ENCODE results near the gene SLC18A2. TPM values are rescaled to one million over a fixed set of nuclear protein-coding genes. Genes with fewer than 3 reads are reported as not detected.

Gene SLC18A2
- total RNA-seq, 1 experiment from 2014 or later: not detected

DNA sequence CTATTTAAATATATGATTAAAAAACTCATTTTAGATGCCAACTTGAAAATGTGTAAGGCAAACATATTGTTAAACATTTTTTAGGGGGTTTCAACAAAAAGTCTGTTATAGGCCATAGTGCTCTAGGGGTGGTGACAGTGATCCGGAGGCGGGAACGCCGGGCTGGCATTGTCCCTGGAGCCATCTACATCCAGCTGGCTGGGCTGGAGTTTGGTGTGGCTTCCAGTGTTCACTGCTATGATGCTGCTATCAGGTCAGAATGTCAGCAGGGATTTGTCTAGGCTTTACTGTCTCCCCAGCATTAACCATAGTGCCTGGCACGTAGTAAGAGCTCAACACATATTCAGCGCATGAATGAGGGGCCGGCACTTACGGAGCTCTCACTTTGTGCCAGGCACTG, 1.9 kb upstream of the SLC18A2 start:
- no peaks in the 10 kb centered on the region for H3K4me1 Mint-ChIP-seq (ENCODE audit: low read depth, unreplicated experiment)
- no TSS peak for BruUV-seq (replicated peaks)
- TF ChIP-seq, protein P1, sequence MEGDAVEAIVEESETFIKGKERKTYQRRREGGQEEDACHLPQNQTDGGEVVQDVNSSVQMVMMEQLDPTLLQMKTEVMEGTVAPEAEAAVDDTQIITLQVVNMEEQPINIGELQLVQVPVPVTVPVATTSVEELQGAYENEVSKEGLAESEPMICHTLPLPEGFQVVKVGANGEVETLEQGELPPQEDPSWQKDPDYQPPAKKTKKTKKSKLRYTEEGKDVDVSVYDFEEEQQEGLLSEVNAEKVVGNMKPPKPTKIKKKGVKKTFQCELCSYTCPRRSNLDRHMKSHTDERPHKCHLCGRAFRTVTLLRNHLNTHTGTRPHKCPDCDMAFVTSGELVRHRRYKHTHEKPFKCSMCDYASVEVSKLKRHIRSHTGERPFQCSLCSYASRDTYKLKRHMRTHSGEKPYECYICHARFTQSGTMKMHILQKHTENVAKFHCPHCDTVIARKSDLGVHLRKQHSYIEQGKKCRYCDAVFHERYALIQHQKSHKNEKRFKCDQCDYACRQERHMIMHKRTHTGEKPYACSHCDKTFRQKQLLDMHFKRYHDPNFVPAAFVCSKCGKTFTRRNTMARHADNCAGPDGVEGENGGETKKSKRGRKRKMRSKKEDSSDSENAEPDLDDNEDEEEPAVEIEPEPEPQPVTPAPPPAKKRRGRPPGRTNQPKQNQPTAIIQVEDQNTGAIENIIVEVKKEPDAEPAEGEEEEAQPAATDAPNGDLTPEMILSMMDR (IDR thresholded peaks at IDR 0.05; ENCODE audit: unreplicated experiment): no peak
- H3K27me3 Mint-ChIP-seq (ENCODE audit: unreplicated experiment): peaks cover 55% of the 10 kb centered on the region
- no peak for DNase-seq
- no peak overlapping the region for H3K4me3 Mint-ChIP-seq (ENCODE audit: low read depth, unreplicated experiment)
- H3K27ac Mint-ChIP-seq (ENCODE audit: unreplicated experiment): no peak overlapping the region
- CTCF ChIA-PET: interaction anchor here (0.6 kb wide), 1 partner anchor 611 kb away, joined by 3 read pairs; no protein-coding TSS in a partner anchor
- no peaks in the 10 kb centered on the region for H3K9me3 Mint-ChIP-seq (ENCODE audit: low read depth, unreplicated experiment)
- intact Hi-C loops (cut with micrococcal nuclease; ENCODE audit: unreplicated experiment): no loop called here
- H3K36me3 Mint-ChIP-seq (ENCODE audit: insufficient read depth, unreplicated experiment): no peaks in the 10 kb centered on the region

DNA sequence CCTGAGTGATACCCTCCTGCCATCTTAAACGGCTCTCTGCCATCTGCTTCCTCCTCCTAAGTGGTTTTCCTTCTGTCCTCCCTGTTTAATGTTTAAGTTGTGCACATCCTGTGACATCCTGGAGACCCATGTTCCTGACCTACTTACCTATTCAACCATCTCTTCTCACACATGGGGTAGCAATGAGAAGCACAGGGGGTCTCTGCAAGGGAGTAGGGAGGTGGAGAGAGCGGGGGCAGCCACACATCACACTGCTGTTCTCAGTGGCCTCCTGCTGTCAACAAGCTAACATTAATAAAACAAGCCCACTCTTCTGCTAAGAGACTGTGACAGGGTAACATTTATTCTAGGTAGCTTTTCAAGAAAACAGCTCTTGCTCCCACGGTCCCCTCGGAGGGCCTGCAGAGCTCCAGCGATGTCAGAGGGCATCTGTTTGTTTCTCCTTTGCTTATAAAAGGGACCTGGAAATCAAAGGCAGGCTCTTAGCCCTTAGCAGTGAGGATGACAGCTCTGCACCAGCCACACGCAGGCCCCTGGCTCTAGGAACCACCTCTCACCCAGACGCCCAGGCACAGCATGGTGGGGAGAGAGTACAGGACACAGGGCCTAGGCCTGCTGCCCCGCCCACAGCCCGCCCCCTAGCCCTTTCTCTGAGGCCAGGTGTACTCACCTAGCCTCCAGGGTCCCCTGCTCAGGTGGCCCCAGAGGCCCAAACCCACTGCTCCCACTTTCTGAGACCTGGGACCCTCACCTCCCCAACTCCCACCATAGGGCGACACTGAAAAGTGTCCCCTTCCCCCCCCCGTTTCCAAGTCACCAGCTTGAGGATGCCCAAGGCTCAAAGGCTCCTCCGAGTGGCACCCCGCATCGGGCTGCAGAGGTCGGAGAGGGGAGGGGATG, 943 bp upstream of the SLC18A2 start:
- H3K4me3 Mint-ChIP-seq (ENCODE audit: low read depth, unreplicated experiment): no peak overlapping the region
- no peak for DNase-seq

DNA sequence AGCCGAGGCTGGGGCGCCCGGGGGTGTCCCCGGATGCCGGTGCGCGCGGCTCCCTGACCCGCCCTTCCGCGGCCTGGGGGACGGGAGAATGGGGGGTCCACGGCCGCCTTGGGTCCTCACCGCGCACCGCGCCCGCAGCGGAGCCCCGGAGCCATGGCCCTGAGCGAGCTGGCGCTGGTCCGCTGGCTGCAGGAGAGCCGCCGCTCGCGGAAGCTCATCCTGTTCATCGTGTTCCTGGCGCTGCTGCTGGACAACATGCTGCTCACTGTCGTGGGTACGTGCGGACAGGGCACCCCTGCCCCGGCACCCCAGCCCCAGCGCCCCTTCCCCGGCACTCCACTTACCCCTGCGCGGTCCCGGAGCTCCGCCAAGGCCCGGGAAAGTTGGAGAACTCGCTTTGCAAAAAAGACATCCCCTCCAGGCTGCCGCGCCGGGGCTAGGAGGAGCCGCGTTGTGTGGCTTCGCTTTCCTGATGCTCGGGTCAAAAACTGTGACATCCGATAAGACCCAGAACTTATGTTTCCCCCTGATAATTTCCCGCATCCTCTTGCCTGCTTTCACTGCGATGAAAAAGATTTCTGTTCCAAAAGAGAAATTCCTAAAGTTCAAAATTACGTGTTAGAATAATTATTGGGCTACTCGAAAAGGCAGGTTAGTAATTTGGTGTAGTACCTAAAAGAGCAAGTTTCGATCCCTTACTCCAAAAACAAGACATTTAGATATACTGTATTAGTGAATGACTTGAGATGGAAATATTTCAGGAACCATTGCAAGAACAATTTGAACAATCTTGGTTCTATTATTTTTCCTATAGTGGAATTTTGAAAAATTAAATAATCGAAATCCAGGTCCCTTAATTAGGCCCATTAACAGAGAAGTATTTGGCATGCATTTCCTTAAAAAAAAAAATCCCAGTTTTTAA, 888 bp downstream of the SLC18A2 start:
- H3K27ac Mint-ChIP-seq (ENCODE audit: unreplicated experiment): no peak overlapping the region
- H3K27me3 Mint-ChIP-seq (ENCODE audit: unreplicated experiment): peaks cover 44% of the 10 kb centered on the region
- intact Hi-C loops (cut with micrococcal nuclease; ENCODE audit: unreplicated experiment): no loop called here
- TF ChIP-seq, protein P1 (IDR thresholded peaks at IDR 0.05; ENCODE audit: unreplicated experiment): no peak
- DNase-seq: no peak
- no TSS peak for BruUV-seq (replicated peaks)
- H3K9me3 Mint-ChIP-seq (ENCODE audit: low read depth, unreplicated experiment): no peaks in the 10 kb centered on the region
- H3K36me3 Mint-ChIP-seq (ENCODE audit: insufficient read depth, unreplicated experiment): no peaks in the 10 kb centered on the region
- no peaks in the 10 kb centered on the region for H3K4me1 Mint-ChIP-seq (ENCODE audit: low read depth, unreplicated experiment)
- CTCF ChIA-PET: interaction anchor here (0.6 kb wide), 1 partner anchor 1317 kb away, joined by 5 read pairs; no protein-coding TSS in a partner anchor
- no peak overlapping the region for H3K4me3 Mint-ChIP-seq (ENCODE audit: low read depth, unreplicated experiment)

More for the DNA sequence above, 943 bp upstream of the SLC18A2 start:
- Mint-ChIP-seq H3K9me3 (ENCODE audit: low read depth, unreplicated experiment) (no peaks in the 10 kb centered on the region), H3K27me3 (ENCODE audit: unreplicated experiment) (peaks cover 55% of the 10 kb centered on the region), H3K4me1 (ENCODE audit: low read depth, unreplicated experiment) (no peaks in the 10 kb centered on the region), H3K36me3 (ENCODE audit: insufficient read depth, unreplicated experiment) (no peaks in the 10 kb centered on the region), H3K27ac (ENCODE audit: unreplicated experiment) (no peak overlapping the region)
- intact Hi-C loops (cut with micrococcal nuclease; ENCODE audit: unreplicated experiment): no loop called here
- TF ChIP-seq, protein P1 (IDR thresholded peaks at IDR 0.05; ENCODE audit: unreplicated experiment): no peak
- CTCF ChIA-PET: interaction anchor here (0.6 kb wide), 1 partner anchor 612 kb away, joined by 3 read pairs; no protein-coding TSS in a partner anchor
- no TSS peak for BruUV-seq (replicated peaks)

DNA sequence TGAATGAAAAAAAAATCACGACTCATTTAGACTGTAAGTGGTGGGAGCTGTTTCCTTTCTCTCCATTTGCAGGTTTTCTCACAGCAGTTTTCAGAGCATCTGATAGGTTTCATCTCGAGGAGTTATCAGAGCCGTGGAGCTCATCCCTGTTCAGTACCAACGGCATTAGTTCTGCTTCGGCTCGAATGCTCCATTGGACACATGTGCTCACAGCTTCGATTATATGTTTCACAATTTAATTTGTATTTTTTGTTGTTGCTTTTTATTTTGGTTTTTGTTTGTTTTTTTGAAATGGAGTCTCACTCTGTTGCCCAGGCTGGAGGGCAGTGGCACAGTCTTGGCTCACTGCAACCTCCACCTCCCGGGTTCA, 1.5 kb downstream of the SLC18A2 start:
- DNase-seq: no peak
- H3K4me1 Mint-ChIP-seq (ENCODE audit: low read depth, unreplicated experiment): no peaks in the 10 kb centered on the region
- CTCF ChIA-PET: no interaction called here
- intact Hi-C loops (cut with micrococcal nuclease; ENCODE audit: unreplicated experiment): no loop called here
- no peaks in the 10 kb centered on the region for H3K9me3 Mint-ChIP-seq (ENCODE audit: low read depth, unreplicated experiment)
- no peaks in the 10 kb centered on the region for H3K36me3 Mint-ChIP-seq (ENCODE audit: insufficient read depth, unreplicated experiment)
- H3K27me3 Mint-ChIP-seq (ENCODE audit: unreplicated experiment): peaks cover 38% of the 10 kb centered on the region
- no peak overlapping the region for H3K27ac Mint-ChIP-seq (ENCODE audit: unreplicated experiment)
- H3K4me3 Mint-ChIP-seq (ENCODE audit: low read depth, unreplicated experiment): no peak overlapping the region
- no TSS peak for BruUV-seq (replicated peaks)
- TF ChIP-seq, protein P1 (IDR thresholded peaks at IDR 0.05; ENCODE audit: unreplicated experiment): no peak

Data from Calu3 (cell line).